22Rv1 (cell line): Measurements from ENCODE around the gene VSTM2B.

Source experiments
- ZFX ChIP-seq: fragments of 450-650 bp; IDR thresholded peaks from 2 replicates; pipeline ENCODE4 v1.6.1; 2017; ENCODE audit warnings: antibody characterized with exemption, borderline replicate concordance
- TF ChIP-seq, protein P1 (sequence below): fragments of 450-650 bp; IDR thresholded peaks from 2 replicates; pipeline ENCODE4 v1.5.1; 2017; ENCODE audit warnings: mild to moderate bottlenecking

DNA sequence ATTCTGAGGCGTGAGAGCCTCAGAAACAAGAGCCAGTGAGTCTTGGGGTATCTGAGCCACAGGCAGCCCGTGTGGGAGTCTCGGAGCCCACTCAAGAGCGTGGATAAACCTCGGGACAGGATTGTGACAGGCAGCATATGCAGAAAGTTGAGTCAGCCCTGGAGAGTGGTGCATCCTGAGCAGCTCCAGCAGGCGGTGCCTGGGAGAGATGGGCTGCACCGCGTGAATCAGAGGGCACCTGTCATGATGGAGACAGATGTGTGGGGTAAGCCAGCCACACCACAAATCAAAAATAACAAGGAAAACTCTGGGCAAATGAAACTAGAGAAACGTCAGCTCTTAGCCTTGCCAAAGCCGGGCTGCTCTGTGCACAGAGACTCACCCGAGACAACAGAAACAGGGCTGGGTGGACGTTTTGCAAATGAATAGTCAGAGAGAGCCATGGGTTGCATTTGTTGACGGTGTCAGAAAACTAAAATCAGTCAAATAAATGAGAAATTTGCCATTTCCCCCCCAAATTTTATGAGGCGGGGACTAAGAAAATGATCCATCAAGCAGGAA lies 50.3 kb downstream of the VSTM2B start:
- TF ChIP-seq, protein P1, sequence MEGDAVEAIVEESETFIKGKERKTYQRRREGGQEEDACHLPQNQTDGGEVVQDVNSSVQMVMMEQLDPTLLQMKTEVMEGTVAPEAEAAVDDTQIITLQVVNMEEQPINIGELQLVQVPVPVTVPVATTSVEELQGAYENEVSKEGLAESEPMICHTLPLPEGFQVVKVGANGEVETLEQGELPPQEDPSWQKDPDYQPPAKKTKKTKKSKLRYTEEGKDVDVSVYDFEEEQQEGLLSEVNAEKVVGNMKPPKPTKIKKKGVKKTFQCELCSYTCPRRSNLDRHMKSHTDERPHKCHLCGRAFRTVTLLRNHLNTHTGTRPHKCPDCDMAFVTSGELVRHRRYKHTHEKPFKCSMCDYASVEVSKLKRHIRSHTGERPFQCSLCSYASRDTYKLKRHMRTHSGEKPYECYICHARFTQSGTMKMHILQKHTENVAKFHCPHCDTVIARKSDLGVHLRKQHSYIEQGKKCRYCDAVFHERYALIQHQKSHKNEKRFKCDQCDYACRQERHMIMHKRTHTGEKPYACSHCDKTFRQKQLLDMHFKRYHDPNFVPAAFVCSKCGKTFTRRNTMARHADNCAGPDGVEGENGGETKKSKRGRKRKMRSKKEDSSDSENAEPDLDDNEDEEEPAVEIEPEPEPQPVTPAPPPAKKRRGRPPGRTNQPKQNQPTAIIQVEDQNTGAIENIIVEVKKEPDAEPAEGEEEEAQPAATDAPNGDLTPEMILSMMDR, result no peak
- no peak for TF ChIP-seq ZFX
